Osteoblast (primary cell): ENCODE measurements around the gene PELI1. TPM values are rescaled to one million over a fixed set of nuclear protein-coding genes. Genes with fewer than 3 reads are reported as not detected.

Source experiments
- DNase-seq: peaks from one replicate; pipeline ENCODE4 v3.0.0; 2011; ENCODE audit warnings: low spot score, mixed read lengths; ENCODE audit not compliant: insufficient read length; ENCODE audit errors: missing footprints
- H2AFZ ChIP-seq: 2 replicates; pipeline ENCODE4 v1.6.0; 2011; ENCODE audit warnings: mild to moderate bottlenecking, low read length
- H3K27ac ChIP-seq: 2 replicates; pipeline ENCODE4 v1.5.1; 2011; ENCODE audit warnings: mild to moderate bottlenecking, low read depth, low read length, moderate library complexity
- H3K27me3 ChIP-seq: 2 replicates; pipeline ENCODE4 v1.6.0; 2012; ENCODE audit warnings: mild to moderate bottlenecking, control low read depth, inconsistent platforms, low read length, moderate library complexity; ENCODE audit not compliant: insufficient read depth
- H3K36me3 ChIP-seq: 2 replicates; pipeline ENCODE4 v1.5.1; 2011; ENCODE audit warnings: mild to moderate bottlenecking, low read length, control low read depth, moderate library complexity; ENCODE audit not compliant: insufficient read depth
- H3K4me1 ChIP-seq: 2 replicates; pipeline ENCODE4 v1.5.1; 2011; ENCODE audit warnings: mild to moderate bottlenecking, low read length, control low read depth, moderate library complexity; ENCODE audit not compliant: insufficient read depth
- H3K4me2 ChIP-seq: 2 replicates; pipeline ENCODE4 v1.6.0; 2011; ENCODE audit warnings: mild to moderate bottlenecking, low read length; ENCODE audit not compliant: insufficient read depth
- H3K4me3 ChIP-seq: fragments of 200-600 bp; sonication (generic); 3 replicates; pipeline ENCODE4 v1.5.1; 2012; ENCODE audit warnings: mild to moderate bottlenecking, low read length, inconsistent platforms; ENCODE audit not compliant: insufficient read depth
- H3K79me2 ChIP-seq: 2 replicates; pipeline ENCODE4 v1.6.0; 2012; ENCODE audit warnings: mild to moderate bottlenecking, low read length, control low read depth, inconsistent platforms; ENCODE audit not compliant: insufficient read depth
- H3K9me3 ChIP-seq: 2 replicates; pipeline ENCODE4 v1.5.1; 2011; ENCODE audit warnings: low read depth, low read length, control low read depth
- H4K20me1 ChIP-seq: 2 replicates; pipeline ENCODE4 v1.6.0; 2012; ENCODE audit warnings: mild to moderate bottlenecking, low read length, control low read depth; ENCODE audit not compliant: insufficient read depth
- total RNA-seq: library from RNA; depleted of rRNA; stranded (reverse); fragments of >200 nt; gene quantifications from 2 replicates; pipeline ENCODE4 v1.2.3, GENCODE V29; 2012
- TF ChIP-seq, protein P1 (sequence below): IDR thresholded peaks from 2 replicates; pipeline ENCODE4 v1.5.1; 2011; ENCODE audit warnings: mild to moderate bottlenecking, low read depth, low read length, moderate library complexity; ENCODE audit errors: extremely low read depth

The PELI1 gene
- total RNA-seq, 1 donor: 5.1 TPM

DNA sequence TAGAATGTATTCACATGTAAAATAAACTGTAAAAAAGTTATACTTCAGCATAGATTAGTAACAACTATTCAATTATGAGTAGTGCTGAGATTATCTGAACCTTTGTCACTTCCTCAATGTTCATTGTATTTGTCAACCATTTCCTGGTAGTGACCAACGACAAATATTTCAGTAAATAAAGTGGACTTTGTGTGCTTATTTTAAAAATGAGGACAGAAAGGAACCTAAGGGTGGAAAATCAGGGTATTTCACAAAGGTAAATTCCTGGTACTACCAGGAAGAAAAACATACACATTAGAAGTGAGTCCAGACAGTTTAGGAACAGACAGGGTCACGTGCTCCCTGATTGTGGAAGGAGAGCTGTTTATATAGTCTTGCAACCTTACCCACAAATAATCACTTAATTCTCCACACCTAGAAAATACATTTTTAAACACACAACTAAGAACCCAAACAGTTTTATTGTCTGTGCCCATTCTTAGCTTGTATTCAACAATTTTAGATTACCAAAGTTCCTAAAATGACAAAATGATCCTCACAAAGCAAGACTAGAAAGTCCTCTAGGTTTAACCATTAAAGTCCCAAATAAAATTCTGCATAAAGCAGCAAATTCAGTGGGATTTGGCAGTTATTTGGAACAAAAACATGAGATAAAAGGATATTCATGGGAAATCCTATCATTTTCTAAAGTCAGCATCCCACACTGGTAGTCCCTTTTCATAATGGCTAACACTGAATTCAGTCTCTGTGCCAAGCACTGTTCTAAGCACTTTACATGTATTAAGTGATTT, 28.2 kb downstream of the PELI1 start:
- no peaks in the 10 kb centered on the region for H3K36me3 ChIP-seq
- H3K4me2 ChIP-seq: no peak overlapping the region
- H3K79me2 ChIP-seq: no peaks in the 10 kb centered on the region
- H3K4me1 ChIP-seq: peaks cover 9% of the 10 kb centered on the region
- H2AFZ ChIP-seq: no peak overlapping the region
- H3K4me3 ChIP-seq: no peak overlapping the region
- no peak for DNase-seq
- no peaks in the 10 kb centered on the region for H3K27me3 ChIP-seq
- H3K27ac ChIP-seq: no peak overlapping the region
- no peaks in the 10 kb centered on the region for H4K20me1 ChIP-seq
- no peaks in the 10 kb centered on the region for H3K9me3 ChIP-seq
- TF ChIP-seq, protein P1, sequence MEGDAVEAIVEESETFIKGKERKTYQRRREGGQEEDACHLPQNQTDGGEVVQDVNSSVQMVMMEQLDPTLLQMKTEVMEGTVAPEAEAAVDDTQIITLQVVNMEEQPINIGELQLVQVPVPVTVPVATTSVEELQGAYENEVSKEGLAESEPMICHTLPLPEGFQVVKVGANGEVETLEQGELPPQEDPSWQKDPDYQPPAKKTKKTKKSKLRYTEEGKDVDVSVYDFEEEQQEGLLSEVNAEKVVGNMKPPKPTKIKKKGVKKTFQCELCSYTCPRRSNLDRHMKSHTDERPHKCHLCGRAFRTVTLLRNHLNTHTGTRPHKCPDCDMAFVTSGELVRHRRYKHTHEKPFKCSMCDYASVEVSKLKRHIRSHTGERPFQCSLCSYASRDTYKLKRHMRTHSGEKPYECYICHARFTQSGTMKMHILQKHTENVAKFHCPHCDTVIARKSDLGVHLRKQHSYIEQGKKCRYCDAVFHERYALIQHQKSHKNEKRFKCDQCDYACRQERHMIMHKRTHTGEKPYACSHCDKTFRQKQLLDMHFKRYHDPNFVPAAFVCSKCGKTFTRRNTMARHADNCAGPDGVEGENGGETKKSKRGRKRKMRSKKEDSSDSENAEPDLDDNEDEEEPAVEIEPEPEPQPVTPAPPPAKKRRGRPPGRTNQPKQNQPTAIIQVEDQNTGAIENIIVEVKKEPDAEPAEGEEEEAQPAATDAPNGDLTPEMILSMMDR: no peak

GRCh38 chr2:64114912-64115277, 29.3 kb downstream of the PELI1 start:
- Histone ChIP-seq H3K27me3 (no peaks in the 10 kb centered on the region), H3K4me1 (peaks cover 9% of the 10 kb centered on the region), H3K27ac (no peak overlapping the region), H3K9me3 (no peaks in the 10 kb centered on the region), H2AFZ (no peak overlapping the region), H3K79me2 (no peaks in the 10 kb centered on the region), H4K20me1 (no peaks in the 10 kb centered on the region), H3K4me2 (no peak overlapping the region), H3K4me3 (no peak overlapping the region), H3K36me3 (no peaks in the 10 kb centered on the region)
- DNase-seq: no peak
- TF ChIP-seq, protein P1: no peak

DNA sequence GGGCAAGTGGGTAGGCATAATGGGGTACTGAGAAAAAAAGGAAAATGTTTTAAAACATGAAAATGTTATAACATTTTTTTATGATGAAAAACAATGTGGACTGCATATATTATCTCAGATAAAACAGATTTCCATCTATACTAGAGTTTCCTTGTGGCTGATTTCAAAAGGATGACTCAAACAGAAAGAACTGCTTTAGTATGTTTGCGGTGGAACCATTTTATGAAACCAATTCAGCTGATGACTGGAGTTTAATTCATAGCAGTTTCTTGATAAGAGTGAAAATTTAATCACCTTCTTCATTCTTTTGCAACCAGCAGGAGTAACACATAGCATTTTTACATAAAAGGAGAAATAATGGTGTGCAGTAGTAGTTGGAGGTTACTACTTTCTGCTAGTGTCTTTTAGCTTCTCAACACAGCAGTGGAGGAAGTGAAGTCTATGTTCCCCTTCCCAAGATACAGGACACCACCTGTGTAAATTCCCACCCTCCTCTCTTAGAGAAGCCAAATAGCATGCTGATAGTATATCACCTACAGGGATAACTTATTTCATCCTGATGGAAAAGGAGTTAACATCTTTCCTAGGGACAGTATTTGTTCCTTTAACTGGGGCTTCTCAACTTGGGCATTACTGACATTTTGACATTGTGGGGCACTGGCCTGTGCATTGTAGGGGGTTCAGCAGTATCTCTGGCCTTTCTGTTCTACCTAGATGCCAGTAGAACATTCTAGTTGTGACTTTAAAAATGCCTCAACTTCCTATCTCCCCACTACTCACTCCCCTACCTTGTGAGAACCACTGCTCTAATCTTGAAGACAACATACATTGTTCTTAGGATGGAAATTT, 29.9 kb downstream of the PELI1 start:
- Histone ChIP-seq H4K20me1 (no peaks in the 10 kb centered on the region), H3K9me3 (no peaks in the 10 kb centered on the region), H3K4me1 (peaks cover 9% of the 10 kb centered on the region), H3K27ac (peak overlapping the region; percentile 8), H3K27me3 (no peaks in the 10 kb centered on the region), H3K4me3 (no peak overlapping the region), H3K4me2 (peak overlapping the region; percentile 61), H3K36me3 (no peaks in the 10 kb centered on the region), H3K79me2 (no peaks in the 10 kb centered on the region), H2AFZ (peak overlapping the region; percentile 4)
- DNase-seq: no peak
- TF ChIP-seq, protein P1: no peak

DNA sequence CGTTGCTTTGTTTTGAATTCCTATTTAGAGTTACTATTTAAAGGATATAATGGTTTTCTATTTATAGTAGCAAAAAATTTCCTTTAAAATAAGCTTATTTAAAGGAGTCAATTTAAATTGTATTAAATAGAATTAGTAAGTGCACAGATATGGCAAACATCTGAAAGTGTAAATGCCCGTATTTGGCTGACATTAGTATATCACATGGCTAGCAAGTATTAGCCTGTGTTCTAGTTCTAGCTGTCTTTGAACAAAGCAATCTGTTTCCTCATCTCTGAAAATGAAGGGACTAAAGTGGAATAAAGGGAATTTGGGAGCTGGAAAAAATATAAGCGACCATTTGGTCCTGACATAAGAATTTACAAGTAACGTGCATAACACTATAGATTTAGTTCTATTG, 32.2 kb downstream of the PELI1 start:
- Histone ChIP-seq H3K4me2 (no peak overlapping the region), H3K4me3 (no peak overlapping the region), H3K79me2 (no peaks in the 10 kb centered on the region), H3K9me3 (no peaks in the 10 kb centered on the region), H3K27ac (no peak overlapping the region), H4K20me1 (no peaks in the 10 kb centered on the region), H3K36me3 (no peaks in the 10 kb centered on the region), H3K4me1 (peaks cover 9% of the 10 kb centered on the region), H2AFZ (no peak overlapping the region), H3K27me3 (no peaks in the 10 kb centered on the region)
- no peak for DNase-seq
- TF ChIP-seq, protein P1: no peak
